GM11168 (cell line): ENCODE results near the gene FLNC.

Source experiments
- in situ Hi-C: fragments of 300-500 bp; cut with MboI; formaldehyde crosslinking; loops from one replicate; pipeline ENCODE4 v1.12.0; 2022; ENCODE audit warnings: low sequenced_read_pairs; ENCODE audit not compliant: unreplicated experiment

Gene FLNC

DNA sequence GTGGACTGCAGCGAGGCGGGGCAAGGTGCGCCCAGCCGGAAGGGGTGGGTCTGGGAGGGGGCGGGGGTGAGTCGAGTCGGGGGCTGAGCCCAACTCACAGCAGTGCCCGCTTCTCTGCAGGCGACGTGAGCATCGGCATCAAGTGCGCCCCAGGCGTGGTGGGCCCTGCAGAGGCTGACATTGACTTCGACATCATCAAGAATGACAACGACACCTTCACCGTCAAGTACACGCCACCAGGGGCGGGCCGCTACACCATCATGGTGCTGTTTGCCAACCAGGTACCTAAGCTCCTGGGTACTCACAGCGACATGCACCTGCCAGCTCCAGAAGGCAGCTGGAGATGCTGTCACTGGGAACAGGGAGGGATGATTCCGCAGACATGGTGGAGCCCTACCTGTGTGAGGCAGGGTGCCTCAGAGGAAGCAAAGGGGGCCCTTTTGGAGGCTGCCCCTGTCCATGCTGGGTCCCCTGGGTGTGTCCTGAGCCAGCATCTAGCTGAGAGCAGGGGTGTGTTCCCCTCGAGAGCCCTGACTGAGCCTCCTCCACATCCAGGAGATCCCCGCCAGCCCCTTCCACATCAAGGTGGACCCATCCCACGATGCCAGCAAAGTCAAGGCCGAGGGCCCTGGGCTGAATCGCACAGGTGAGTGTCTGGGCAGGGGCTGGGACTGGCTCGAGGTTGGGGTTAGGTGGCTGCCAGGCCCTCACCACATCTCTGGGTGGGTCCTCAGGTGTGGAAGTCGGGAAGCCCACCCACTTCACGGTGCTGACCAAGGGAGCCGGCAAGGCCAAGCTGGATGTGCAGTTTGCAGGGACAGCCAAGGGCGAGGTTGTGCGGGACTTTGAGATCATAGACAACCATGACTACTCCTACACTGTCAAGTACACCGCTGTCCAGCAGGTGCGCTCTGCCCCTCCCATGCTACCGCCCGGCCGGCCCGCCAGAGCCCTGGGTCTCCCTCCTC, 12.8 kb downstream of the FLNC start:
- in situ Hi-C loops: no loop called here

GRCh38 chr7:128843938-128844621, 13.9 kb downstream of the FLNC start:
- in situ Hi-C loops: no loop called here

DNA sequence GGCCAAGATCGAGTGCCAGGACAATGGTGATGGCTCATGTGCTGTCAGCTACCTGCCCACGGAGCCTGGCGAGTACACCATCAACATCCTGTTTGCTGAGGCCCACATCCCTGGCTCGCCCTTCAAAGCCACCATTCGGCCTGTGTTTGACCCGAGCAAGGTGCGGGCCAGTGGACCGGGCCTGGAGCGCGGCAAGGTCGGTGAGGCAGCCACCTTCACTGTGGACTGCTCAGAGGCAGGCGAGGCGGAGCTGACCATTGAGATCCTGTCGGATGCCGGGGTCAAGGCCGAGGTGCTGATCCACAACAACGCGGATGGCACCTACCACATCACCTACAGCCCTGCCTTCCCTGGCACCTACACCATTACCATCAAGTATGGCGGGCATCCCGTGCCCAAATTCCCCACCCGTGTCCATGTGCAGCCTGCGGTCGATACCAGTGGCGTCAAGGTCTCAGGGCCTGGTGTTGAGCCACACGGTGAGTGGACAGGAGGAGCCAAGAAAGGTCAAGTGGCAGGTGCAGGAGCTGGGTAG, 14.6 kb downstream of the FLNC start:
- in situ Hi-C loops: no loop called here

DNA sequence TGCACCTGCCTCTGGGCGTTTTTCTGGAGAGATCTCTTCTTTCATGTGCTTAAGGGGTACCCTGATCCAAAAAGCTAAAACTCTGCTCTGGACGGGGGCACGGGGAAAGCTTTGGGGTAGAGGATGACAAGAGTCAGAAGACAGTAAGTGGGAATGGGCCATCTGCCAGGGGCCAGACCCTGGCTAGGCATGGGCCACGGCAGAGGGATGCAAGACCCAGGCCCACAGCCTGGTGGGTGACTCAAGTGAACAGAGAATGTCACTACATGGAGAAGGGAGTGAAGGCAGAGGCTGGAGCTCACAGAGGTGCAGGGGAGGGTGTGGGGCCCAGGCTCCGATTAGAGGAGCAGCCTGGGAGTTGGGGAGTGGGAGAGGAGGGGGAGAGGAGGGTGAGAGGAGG, 15.3 kb downstream of the FLNC start:
- in situ Hi-C loops: no loop called here

DNA sequence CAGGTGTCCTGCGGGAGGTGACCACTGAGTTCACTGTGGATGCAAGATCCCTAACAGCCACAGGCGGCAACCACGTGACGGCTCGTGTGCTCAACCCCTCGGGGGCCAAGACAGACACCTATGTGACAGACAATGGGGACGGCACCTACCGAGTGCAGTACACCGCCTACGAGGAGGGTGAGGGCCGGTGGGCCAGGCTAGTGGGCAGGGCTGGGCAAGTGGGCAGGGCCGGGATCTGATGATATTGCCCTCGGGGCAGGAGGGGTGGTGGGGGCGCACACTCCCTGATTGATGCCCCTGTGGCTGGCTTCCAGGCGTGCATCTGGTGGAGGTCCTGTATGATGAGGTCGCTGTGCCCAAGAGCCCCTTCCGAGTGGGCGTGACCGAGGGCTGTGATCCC, 15.8 kb downstream of the FLNC start:
- in situ Hi-C loops: no loop called here

DNA sequence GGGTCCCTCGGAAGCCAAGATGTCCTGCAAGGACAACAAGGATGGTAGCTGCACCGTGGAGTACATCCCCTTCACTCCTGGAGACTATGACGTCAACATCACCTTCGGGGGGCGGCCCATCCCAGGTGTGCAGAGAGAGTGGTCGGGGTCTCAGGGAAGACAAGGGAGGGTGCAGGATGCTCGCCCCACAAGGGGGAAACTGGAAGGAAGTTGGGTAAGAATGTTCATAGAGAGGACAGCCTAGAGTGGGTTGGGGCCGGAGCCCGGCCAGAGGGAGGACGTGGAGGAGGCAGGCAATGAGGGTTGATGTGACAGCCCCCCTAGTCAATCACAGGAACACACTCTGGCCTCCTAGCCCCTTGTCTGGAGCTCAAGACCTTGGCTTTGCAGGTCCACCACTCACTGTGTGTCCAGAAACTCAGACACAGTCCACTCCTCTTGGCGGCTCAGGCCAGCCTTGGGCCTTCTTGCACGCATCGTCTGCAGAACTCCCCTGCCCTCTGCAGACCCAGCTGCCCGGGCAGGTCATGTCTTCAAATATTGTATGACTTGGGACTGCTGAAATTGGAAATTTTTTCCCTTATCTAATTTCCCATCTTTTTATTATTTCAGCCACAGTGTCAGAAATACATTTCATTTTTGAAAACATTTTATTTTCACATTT, 16.7 kb downstream of the FLNC start:
- in situ Hi-C loops: no loop called here

- in situ Hi-C loops: no loop called here
These were observed 17.6 kb downstream of the FLNC start for GRCh38 chr7:128847721-128848211.

GRCh38 chr7:128848289-128849155, 18.3 kb downstream of the FLNC start:
- in situ Hi-C loops: no loop called here

GRCh38 chr7:128849156-128849515, 18.9 kb downstream of the FLNC start:
- in situ Hi-C loops: no loop called here

DNA sequence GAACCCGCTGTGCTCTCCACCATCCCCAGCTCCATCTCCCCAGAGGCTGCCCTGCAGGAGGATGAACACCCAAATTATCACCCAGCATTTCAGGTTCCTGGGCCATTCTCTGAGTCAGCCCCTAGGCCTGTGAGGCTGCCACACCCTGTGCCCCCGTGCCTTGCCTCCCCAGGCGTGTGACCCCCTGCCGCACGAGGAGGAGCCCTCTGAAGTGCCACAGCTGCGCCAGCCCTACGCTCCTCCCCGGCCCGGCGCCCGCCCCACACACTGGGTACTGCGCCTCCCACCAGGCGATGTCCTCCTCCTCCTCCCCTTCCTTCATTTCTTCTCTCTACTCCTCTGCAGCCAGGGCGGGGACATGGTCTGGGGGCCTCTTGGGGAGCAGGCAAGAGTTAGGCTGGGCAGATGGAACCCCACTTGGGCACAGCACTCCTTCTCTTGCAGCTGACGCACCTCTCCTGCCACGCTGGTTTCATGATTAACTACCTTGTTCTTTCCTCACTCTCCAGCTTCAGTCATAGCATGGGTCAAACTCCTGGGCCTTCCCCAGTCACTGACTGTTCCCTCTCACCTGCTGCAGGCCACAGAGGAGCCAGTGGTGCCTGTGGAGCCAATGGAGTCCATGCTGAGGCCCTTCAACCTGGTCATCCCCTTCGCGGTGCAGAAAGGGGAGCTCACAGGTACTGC, 19.7 kb downstream of the FLNC start:
- in situ Hi-C loops: no loop called here

- in situ Hi-C loops: no loop called here
These were observed 22.5 kb downstream of the FLNC start for GRCh38 chr7:128852537-128853254.

DNA sequence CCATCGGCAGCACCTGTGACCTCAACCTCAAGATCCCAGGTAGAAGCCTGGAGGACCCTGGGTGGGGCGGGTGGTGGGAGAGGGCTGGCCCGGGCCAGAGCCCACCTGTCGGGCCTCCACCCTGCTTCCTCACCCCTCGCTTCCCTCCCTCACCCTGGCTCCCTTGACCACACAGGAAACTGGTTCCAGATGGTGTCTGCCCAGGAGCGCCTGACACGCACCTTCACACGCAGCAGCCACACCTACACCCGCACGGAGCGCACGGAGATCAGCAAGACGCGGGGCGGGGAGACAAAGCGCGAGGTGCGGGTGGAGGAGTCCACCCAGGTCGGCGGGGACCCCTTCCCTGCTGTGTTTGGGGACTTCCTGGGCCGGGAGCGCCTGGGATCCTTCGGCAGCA, 23.6 kb downstream of the FLNC start:
- in situ Hi-C loops: no loop called here

DNA sequence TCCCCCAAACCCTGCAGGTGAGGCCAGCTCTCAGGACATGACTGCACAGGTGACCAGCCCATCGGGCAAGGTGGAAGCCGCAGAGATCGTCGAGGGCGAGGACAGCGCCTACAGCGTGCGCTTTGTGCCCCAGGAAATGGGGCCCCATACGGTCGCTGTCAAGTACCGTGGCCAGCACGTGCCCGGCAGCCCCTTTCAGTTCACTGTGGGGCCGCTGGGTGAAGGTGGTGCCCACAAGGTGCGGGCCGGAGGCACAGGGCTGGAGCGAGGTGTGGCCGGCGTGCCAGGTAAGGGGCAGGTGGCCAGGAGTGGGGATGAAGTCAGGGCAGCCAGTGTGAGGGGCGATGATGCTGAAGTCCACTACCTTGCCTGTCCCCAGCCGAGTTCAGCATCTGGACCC, 24.2 kb downstream of the FLNC start:
- in situ Hi-C loops: no loop called here

GRCh38 chr7:128855559-128855958, 25.4 kb downstream of the FLNC start:
- in situ Hi-C loops: no loop called here

- in situ Hi-C loops: no loop called here
These were observed 26.0 kb downstream of the FLNC start for GRCh38 chr7:128856001-128856718.

DNA sequence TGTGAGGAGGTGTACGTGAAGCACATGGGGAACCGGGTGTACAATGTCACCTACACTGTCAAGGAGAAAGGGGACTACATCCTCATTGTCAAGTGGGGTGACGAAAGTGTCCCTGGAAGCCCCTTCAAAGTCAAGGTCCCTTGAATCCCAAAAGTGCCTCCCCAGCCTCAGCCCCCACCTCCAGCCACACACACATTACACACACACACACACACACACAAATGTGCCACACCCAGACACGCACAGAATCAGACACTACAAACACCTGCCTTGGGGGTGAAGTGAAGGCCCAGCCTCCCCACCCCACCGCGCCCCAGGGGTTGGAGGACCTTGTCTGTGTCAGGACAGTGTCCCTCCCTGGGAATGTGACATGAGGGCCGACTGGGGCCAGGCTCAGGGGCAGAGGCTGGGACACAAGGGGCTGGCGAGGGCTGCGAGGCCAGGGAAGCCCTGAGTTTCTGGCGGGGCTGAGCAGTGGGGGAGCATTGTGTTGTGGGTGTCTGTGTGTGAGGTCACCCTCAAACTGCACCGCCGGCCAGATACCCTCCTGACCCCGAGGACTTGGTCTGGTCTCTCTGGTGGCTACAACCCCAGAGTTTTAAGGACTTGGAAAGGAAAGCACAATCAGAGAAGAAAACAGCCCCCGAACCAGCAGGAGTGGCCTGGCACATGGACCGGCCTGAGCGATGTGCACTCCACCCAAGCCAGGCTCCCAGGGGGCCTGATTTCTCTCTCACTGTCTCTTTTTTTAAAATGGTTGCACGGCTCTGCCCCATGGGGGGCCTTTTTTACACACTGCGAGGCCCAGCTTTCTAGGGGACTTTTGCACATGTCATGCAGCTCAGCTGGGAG, 28.4 kb downstream of the FLNC start:
- in situ Hi-C loops: no loop called here
